Hematopoietic multipotent progenitor cell (in vitro differentiated cells): Measurements from ENCODE around the gene PLBD1. TPM values are rescaled to one million over a fixed set of nuclear protein-coding genes. Genes with fewer than 3 reads are reported as not detected.

Experiments used
- DNase-seq, 3 donors: peaks; one replicate each; pipeline ENCODE4 v3.0.0-alpha.2; 2011 to 2015; ENCODE audit warnings: low read depth in 2 of 3, low spot score in 2 of 3
- total RNA-seq: library from RNA; depleted of rRNA; stranded (reverse); fragments of >200 nt; gene quantifications from one replicate; pipeline ENCODE4 v1.2.3, GENCODE V29; 2012

The PLBD1 gene
- total RNA-seq, 1 donor: 1.1 TPM

DNA sequence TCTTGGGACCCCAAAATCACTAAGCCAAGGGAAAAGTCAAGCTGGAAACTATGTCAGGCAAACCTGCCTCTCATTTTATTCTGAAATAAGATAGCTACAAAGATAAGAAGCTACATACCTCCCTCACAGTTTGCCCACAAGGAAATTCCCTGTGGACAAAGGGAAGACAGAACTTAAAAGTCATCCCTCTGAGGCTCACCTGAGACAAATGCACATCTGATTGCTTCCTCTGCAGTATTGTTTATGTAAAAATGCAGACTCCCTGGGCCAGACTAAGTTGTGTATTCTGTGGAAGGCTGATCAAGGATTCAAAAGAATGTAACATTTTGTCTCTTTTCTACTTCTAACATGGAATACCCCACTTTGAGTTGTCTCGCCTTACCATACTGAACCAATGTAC lies 2.5 kb upstream of the PLBD1 start:
- no peak for DNase-seq

DNA sequence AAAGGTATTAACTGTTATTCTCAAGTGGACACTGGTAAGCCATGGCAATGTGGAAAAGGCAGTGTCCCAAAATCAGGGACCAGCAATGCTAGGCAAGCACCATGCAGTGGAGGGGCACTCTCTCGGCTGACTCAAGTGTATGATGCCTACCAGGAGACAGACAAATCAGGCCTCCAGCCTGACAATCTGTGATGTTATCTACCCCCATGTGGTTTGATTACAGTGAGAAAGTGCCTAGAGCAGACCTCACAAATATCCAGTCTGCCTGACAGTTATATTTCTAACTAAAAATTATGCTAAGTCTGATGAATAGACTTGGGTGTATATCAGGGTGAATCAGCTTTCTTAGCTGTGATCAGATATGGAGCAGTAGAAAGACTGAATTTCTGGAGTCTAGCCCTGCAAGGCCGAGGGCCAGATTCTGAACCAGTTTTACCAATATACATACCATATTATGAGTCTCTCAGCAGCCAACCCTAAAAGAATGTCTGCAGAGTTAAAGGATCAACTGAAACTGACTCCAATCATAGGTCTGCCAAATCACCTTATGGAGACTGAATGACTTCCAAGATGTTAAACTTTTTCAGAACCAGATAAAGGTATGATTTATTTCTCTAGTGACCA lies 3.2 kb downstream of the PLBD1 start:
- no peak for DNase-seq

DNA sequence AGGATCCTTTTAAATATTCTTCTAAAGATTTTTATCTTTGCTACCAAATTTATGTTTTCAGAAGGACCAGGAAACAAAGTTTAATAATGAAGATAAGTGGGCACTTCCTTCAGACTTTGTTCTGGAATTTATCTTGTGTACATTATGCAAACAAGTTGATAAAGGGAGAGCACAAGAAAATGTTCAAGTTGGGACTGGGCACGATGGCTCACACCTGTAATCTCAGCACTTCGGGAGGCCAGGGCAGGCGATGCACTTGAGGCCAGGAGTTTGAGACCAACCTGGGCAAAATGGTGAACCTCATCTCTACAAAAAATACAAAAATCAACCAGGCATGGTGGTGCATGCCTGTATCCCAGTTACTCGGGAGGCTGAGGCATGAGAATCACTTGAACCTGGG lies 4.6 kb downstream of the PLBD1 start:
- no peak for DNase-seq

DNA sequence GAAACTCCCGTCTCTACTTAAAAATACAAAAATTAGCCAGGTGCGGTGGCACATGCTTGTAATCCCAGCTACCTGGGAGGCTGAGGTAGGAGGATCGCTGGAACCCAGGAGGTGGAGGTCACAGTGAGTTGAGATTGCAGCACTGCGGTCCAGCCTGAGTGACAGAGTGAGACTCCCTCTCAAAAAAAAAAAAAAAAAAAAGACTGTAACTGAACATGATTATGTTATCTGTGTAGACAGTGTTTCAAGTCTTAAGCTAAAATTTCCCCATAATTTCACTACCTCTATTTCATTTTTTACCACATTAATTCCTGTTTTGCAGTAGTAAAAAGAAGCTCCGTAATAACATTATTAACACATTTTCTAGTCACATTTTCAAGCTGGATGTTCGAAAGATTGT lies 5.4 kb downstream of the PLBD1 start:
- no peak for DNase-seq

DNA sequence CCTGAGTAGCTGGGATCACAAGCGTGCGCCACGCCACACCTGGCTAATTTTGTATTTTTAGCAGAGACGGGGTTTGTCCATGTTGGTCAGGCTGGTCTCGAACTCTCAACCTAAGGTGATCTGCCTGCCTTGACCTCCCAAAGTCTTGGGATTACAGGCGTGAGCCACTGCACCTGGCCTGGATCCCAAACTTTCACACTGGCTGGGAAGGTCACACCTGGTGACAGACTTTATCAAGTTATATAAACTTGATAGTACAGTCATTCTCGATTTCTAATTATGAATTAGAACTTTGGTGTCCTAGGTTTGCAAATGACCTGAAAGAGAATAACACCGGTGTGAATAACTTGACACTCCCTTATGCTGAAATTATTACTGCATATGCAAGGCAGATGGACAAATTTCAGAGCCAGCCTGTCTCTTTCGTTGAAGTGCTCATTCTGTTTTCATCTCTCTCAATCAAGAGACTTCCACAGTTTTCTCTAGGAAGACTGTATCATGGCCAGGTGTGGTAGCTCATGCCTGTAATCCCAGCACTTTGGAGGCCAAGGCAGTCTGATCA lies 5.9 kb downstream of the PLBD1 start:
- DNase-seq: no peak

DNA sequence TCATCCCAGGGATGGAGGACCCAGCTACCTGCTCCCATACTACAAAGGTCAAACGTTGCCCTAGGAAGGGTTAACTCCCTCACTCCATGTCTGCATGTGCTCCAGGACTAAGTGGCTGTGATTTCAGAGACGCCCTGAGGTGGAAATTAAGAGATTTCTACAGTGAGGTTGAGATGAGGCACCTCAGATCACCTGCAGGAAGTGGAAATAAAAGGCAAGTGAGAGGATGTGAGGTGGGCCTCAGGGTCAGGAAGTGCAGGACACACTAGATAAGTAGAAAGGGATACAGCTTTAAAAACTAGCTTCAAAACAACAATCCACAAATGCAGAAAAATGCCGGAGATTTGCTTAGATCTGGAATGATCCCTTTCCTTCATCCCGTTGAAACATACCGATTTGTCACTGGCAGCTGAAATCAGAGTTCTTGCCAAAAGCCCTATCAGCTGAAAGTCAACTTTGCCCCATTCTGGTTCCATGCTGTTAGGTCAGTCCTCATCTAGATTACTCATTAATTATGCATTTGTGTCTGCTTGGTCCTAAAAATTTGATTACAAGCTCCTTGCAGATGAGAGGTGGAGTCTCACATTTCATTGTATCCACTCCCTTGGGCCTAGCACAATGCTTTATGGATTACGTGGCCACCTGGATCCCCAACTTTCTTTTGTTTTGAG lies 6.6 kb downstream of the PLBD1 start:
- DNase-seq: no peak

DNA sequence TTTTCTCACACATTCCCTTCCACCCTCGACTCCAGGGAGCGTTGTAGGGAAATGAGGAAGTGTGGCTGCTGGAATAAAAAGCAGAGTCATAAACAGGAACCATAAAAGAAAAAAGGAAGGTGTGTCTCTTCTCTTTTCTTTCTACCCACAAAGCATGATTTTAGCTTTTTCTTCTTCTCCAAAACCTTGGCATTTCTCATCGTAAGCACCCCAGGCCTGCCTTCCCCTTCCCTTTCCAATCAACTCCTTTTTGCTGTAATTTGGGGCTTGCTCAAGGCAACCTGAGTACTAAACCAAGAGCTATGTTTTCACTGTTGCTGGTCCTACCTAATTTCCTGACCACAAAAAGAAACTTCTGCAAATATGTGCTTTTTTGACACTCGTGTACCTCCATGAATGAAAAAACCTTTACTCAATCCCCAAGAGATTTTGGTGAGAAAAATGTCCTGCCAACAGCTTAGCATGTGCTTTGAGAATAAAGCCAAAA lies 9.2 kb downstream of the PLBD1 start:
- peak in 1 of 3 donors; percentile 42 for DNase-seq

DNA sequence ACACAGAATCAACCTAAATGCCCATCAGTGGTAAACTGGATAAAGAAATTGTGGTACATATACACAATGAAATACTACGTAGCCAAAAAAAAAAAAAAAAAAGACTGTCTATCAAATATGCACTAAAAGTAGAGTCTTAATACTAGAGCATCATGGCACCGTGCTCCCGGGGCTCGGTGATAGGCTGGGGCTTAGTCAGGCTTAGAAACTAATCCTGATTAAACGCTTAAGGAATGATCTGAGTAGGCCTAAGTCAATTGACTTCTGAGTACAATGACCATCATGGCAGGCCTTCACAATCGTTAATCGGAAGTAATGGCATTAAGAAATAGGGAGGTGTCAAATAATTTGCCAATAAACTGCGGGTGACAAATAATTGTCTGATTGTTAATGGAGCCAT lies 9.7 kb downstream of the PLBD1 start:
- no peak for DNase-seq

DNA sequence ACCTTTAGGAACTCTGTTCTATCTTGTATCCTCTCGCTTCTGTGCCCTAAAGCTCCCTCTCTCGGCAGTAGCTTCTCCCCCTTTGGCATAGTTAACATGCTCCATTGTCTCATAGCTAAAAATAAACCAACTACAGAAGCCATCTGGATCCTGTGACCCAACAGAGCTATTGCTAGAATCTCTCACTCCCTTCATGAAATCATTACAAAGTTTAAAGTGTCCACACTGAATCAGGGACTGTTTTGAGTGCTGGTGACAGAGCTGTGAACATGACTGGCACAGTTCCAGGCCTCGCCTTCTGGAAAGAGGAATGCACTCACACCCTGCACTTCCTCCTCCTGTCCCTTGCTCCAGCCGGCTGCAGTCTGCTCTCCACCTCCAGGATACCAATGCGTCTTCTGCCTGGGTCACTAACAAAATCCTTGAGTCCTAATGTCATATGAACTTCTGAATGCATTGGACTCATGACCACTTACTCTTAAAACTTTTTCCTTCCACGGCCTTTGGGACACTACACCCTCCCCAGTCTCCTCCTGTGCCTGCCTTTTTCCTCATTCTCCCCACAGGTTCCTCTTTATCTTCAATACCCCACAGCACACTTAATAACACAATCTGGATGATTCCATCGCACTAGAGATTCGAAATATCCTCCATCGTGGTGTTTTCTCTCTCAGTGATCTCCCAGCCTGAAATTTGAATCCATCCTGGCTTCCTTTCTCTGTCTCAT lies 13.2 kb downstream of the PLBD1 start:
- DNase-seq: peak in 2 of 3 donors; percentile 34 to 49

DNA sequence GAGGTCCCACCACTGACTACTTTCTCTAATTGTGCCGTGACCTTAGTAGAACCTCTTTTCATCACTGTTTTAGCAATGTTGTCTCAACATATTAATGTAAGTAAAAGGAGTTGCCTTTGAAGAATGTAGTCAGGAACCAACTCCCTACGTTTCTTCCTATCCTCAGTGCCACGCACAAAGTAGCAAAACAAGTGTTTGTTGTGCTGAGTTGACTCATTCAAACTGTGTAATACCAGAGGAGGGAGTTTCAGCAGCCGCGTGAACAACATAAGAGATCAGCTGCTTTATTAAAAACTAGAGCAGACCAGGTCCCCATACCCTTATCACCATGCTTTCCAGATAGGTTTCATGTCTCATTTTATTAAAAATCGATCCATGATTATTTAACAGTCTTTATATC lies 19.1 kb downstream of the PLBD1 start:
- no peak for DNase-seq

DNA sequence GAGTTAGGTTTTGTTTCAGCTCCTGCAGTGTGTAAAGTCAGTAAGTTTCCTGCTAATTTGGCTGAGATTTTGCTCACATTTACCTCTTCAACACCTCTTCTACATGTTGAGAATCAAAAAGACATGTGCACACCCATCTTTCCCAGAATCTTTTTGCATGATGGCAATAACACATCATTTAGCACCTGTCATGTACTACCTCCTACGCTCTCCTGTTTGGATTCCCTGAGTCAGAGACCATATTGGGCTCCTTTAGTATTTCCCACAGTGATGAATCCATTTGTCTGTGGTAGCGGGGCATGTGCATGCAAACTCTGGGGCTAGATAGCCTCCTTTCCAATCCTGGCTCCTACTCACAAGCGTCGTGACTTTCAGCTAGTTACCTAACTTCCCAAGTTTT lies 20.1 kb downstream of the PLBD1 start:
- no peak for DNase-seq

DNA sequence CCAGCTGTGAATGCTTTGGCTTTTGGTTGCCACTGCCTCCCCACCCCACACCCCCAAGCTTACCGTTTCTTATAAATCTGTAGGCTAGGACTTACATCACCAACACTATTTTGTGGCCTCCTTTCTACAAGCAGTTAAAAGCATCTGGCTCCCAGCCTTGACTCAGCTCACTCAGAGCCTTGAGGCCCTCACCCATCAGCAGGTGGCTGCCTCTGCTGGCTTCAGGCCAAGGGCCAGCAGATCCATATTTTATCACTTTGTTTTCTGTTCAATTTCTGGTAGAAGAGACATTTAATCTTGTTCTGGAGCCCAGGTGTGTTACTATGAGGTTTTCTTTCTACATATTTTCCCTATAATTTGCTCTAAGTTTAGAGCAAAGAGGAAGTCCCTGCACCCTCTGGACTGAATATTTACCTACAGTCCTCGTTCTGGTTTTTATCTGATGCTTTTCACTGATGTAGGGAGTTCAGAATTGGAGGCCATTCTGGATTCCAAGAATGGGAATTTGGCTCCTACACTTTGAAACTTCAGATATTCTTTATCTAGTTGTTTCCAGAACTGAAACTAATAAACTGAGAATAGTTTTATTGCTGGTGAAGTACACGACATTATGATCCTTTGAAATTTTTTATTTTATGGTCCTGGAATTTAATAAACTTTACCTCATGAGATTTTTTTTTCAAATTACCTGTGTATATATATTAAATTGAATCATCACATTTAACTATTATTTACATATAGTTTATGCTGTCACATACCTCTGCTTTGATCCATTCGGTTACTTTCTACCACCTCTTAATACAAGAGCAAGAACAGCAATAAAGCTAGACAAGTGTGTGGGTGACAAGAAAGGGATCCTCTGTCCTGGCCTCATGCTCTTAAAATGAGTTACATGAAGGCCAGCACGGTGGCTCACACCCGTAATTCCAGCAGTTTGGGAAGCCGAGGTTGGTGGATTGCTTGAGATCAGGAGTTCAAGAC lies 22.2 kb downstream of the PLBD1 start:
- DNase-seq: no peak

DNA sequence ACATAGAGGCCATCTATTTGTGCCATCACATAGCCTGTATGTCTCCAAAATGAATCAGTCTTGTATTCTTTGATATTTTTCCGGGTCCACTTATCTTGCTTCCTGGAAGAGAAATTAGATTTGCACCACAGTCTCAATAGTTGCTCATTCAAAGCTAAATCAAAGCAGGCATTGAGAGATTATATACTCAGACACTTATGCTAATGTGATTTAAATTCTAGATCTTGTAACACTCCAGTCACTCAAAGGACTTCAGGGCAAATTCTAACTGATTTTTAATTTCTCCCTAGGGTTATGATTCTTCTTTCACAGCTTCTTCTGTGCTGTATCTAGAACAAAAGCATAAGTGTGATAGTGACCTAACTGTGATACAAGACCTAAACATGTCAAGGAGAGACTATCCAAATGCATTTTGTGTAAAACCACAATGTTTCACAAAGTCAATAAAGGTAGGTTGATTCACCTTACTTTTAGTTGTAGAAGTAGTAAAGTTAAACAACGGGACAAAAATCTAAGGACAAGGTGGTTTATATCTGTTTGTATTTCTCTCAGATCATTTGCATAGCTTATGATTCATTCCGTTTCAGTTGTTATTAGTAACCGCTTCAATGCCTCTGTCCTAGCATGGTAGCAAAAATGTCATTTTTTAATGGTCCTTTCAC lies 26.8 kb downstream of the PLBD1 start:
- DNase-seq: no peak

DNA sequence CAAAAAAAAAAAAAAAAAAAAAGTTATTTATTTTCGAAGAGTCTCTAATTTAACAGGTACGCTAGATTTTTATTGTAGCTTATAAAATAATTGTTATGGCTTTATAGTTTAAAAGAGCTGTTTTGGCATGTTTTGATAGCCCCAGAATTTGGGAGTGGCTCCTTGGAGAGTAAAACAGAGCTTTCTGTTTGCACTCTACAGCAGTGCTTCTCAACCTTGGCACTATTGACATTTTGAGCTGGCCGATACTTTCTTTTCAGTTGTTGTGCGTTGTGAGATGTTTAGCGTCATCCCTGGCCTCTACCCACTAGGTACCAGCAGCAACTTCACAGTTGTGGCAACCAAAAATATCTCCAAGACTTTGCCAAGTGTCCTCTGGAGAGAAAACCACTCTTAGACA lies 30.6 kb downstream of the PLBD1 start:
- no peak for DNase-seq

DNA sequence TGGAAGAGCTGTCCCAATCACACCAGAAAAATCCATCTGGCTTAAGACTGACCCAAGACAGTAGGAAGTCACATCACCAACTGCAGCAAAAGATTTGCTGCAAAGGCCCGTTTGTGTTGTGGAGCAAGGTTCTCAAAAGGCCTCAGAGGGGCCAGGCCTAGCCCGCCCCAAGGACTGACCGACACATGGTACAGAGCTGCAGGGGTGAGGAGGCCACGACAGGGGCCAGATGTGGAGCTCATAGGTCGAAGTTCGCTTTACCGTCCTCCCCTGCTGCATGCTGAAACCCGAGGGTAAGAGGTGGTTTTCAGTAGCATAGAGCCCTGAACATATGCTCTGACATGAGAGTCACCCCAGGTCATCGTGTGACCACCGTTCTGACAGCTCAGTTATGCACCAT lies 35.5 kb downstream of the PLBD1 start:
- no peak for DNase-seq

DNA sequence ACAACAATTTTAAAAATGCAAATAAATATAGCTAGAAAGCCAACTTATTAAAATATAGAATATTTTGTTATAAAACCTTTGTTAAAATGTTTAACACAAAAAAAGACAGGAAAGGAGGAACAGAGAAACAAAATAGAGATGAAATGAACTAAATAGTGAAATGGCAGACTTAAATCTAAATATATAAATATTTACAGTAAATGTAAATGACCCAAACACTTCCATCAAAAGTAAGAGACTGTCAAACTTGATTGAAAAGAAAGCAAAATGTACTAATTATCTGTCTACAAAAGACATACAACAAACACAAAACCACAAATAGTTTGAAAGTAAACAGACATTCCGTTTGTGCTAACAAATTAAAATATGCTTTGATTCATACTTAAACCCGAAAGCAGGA lies 41.7 kb downstream of the PLBD1 start:
- DNase-seq: no peak

DNA sequence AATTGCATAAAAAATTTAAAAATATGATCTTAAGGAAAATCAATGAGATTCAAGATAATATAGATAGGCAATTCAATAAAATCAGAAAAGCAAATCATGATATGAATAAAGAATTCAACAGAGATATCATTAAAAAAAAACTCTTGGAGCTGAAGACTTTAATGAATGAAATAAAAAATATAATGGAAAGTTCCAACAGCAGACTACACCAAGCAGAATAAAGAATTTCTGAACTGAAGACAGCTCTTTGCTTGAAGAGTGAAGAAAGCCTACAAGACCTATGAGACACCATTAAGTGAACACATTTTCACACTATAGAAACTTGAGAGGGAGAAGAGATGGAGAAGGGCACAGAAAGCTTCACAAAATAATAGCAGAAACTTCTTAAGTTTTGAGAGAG lies 45.9 kb downstream of the PLBD1 start:
- DNase-seq: no peak

DNA sequence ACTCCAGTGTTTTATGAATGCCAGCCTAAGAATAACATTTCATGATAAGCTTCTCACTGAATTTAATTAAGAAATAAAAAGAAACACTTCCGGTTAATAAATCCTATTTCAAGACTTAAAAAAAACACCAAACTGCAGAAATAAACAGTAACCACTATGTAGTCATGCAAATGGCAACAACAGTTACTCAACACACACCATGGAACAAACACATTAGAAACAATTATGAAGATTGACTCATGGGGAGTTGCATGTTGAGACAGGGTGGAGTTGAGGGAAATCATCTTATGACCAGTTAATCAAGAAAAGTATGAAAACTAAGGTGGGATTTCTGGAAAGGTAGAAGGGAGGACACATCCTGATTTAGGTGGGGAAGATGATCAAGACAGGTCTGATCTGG lies 52.7 kb downstream of the PLBD1 start:
- no peak for DNase-seq

DNA sequence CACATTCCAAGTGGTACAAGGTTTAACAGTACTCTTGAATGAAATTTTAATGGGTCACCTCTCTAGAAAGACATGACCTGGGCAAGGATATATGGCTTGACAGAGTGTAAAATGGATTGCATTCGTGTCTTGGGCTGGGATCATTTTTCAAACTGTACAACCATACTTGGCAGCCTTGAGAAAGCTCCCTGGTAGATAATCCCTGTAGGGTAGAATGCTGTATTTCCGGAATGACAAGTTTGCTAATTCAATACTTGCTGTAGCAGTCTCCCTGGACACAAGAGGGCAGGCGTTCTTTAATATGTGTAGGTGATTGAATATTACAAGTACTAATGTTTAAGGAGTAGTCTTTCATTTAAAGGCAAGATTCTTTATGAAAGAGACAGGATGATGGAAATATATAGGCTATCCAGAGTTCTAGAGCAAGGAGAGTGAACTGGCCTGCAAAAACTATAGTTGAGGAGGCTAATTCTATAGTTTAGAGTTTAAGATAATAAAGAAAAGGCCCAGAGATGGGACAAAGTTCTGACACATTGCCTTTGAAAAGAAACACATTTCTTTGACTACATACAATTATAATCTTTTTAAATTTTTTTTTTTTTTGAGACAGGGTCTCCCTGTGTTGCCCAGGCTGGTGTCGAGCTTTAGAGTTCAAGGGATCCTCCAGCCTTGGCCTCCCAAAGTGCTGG lies 53.4 kb downstream of the PLBD1 start:
- DNase-seq: peak in 2 of 3 donors; percentile 35 to 71
